ENCODE results near the gene AFTPH. TPM values are rescaled to one million over a fixed set of nuclear protein-coding genes. Genes with fewer than 3 reads are reported as not detected.

The AFTPH gene
- total RNA-seq, 2 donors from 2014 or later = 18.7 to 27.8 TPM

GRCh38 chr2:64532030-64532429 is 7.9 kb downstream of the AFTPH start:
- intact Hi-C loops (cut with DNase I) = no loop called here
- DNase-seq (ENCODE audit: low spot score) = no peak

- no peak for DNase-seq (ENCODE audit: low spot score)
These were observed 9.8 kb downstream of the AFTPH start for GRCh38 chr2:64533882-64534281.

GRCh38 chr2:64534363-64534762 is 10.2 kb downstream of the AFTPH start:
- intact Hi-C loops (cut with DNase I) = no loop called here
- DNase-seq (ENCODE audit: low spot score) = no peak

More at GRCh38 chr2:64533882-64534281, 9.8 kb downstream of the AFTPH start:
- intact Hi-C loops (cut with DNase I) = no loop called here

GRCh38 chr2:64535024-64535423 is 10.9 kb downstream of the AFTPH start:
- intact Hi-C loops (cut with DNase I) = no loop called here
- DNase-seq (ENCODE audit: low spot score) = no peak

- DNase-seq (ENCODE audit: low spot score) = no peak
- intact Hi-C loops (cut with DNase I) = no loop called here
These were observed 13.9 kb downstream of the AFTPH start for GRCh38 chr2:64537991-64538390.

- DNase-seq (ENCODE audit: low spot score) = no peak
- intact Hi-C loops (cut with DNase I) = no loop called here
These were observed 14.8 kb downstream of the AFTPH start for GRCh38 chr2:64538764-64539433.

- intact Hi-C loops (cut with DNase I) = no loop called here
- DNase-seq (ENCODE audit: low spot score) = no peak
These were observed 16.5 kb downstream of the AFTPH start for GRCh38 chr2:64540615-64541014.

- no peak for DNase-seq (ENCODE audit: low spot score)
- intact Hi-C loops (cut with DNase I) = no loop called here
These were observed 17.4 kb downstream of the AFTPH start for GRCh38 chr2:64541547-64541946.

GRCh38 chr2:64542071-64543007 is 18.2 kb downstream of the AFTPH start:
- intact Hi-C loops (cut with DNase I) = no loop called here
- no peak for DNase-seq (ENCODE audit: low spot score)

- no peak for DNase-seq (ENCODE audit: low spot score)
- intact Hi-C loops (cut with DNase I) = no loop called here
These were observed 19.0 kb downstream of the AFTPH start for GRCh38 chr2:64543008-64543697.

GRCh38 chr2:64548761-64549160 is 24.6 kb downstream of the AFTPH start:
- intact Hi-C loops (cut with DNase I) = no loop called here
- DNase-seq (ENCODE audit: low spot score) = no peak

GRCh38 chr2:64550042-64550441 is 25.9 kb downstream of the AFTPH start:
- intact Hi-C loops (cut with DNase I) = loop anchor here (5.0 to 10.0 kb wide), 2 partner anchors 108 to 645 kb away; no protein-coding TSS in a partner anchor
- DNase-seq (ENCODE audit: low spot score) = no peak

GRCh38 chr2:64551851-64552250 is 27.7 kb downstream of the AFTPH start:
- DNase-seq (ENCODE audit: low spot score) = no peak
- intact Hi-C loops (cut with DNase I) = loop anchor here (5.0 to 10.0 kb wide), 2 partner anchors 110 to 647 kb away; no protein-coding TSS in a partner anchor

GRCh38 chr2:64554117-64554516 is 30.0 kb downstream of the AFTPH start:
- intact Hi-C loops (cut with DNase I) = loop anchor here (5.0 to 10.0 kb wide), 2 partner anchors 112 to 649 kb away; no protein-coding TSS in a partner anchor
- DNase-seq (ENCODE audit: low spot score) = no peak

- DNase-seq (ENCODE audit: low spot score) = no peak
These were observed 34.4 kb downstream of the AFTPH start for GRCh38 chr2:64558445-64559081.

GRCh38 chr2:64562148-64562784 is 38.1 kb downstream of the AFTPH start:
- DNase-seq (ENCODE audit: low spot score) = no peak
- intact Hi-C loops (cut with DNase I) = no loop called here

More at GRCh38 chr2:64558445-64559081, 34.4 kb downstream of the AFTPH start:
- intact Hi-C loops (cut with DNase I) = loop anchor here in 1 of 2 donors (10.0 kb wide), 1 partner anchor 654 kb away; no protein-coding TSS in a partner anchor

- intact Hi-C loops (cut with DNase I) = no loop called here
- DNase-seq (ENCODE audit: low spot score) = no peak
These were observed 39.4 kb downstream of the AFTPH start for GRCh38 chr2:64563436-64563938.

GRCh38 chr2:64565949-64566710 is 42.0 kb downstream of the AFTPH start:
- DNase-seq (ENCODE audit: low spot score) = no peak
- intact Hi-C loops (cut with DNase I) = no loop called here
